ENCODE results near the gene FIGNL2. TPM values are rescaled to one million over a fixed set of nuclear protein-coding genes. Genes with fewer than 3 reads are reported as not detected.

The FIGNL2 gene
- polyA plus RNA-seq, 1 experiment = 0.26 TPM

GRCh38 chr12:51837286-51837685 is 11.2 kb downstream of the FIGNL2 start:
- Histone ChIP-seq H3K4me3 (ENCODE audit: low read depth, low read length) (no peak overlapping the region), H3K27ac (ENCODE audit: low read depth, low read length) (no peak overlapping the region), H3K9me3 (ENCODE audit: control insufficient read depth, insufficient read depth, low read length) (no peaks in the 10 kb centered on the region; the same call in 1 of the 2 replicates), H3K27me3 (ENCODE audit: control insufficient read depth, insufficient read depth, low read length) (peaks cover 76% of the 10 kb centered on the region)
- CTCF ChIA-PET = interaction anchor here (0.7 to 0.8 kb wide), 2 partner anchors 13 to 38 kb away, joined by 3 read pairs; no protein-coding TSS in a partner anchor
- no peak for TF ChIP-seq CTCF (IDR thresholded peaks at IDR 0.05; ENCODE audit: low read depth, low read length)
- POLR2A ChIA-PET = no interaction called here
- DNase-seq (ENCODE audit: low read depth, low spot score) = no peak

- peaks cover 72% of the 10 kb centered on the region for H3K27me3 ChIP-seq (ENCODE audit: control insufficient read depth, insufficient read depth, low read length)
- no peak for DNase-seq (ENCODE audit: low read depth, low spot score)
- no peak overlapping the region for H3K4me3 ChIP-seq (ENCODE audit: low read depth, low read length)
- no peaks in the 10 kb centered on the region; the same call in 1 of the 2 replicates for H3K9me3 ChIP-seq (ENCODE audit: control insufficient read depth, insufficient read depth, low read length)
- TF ChIP-seq CTCF (IDR thresholded peaks at IDR 0.05; ENCODE audit: low read depth, low read length) = no peak
- no peak overlapping the region for H3K27ac ChIP-seq (ENCODE audit: low read depth, low read length)
- ChIA-PET CTCF (interaction anchor here (0.8 kb wide), 1 partner anchor 13 kb away, joined by 3 read pairs; no protein-coding TSS in a partner anchor), POLR2A (no interaction called here)
Measured at GRCh38 chr12:51836827-51837173, 11.7 kb downstream of the FIGNL2 start.

GRCh38 chr12:51836041-51836826 is 12.3 kb downstream of the FIGNL2 start:
- DNase-seq (ENCODE audit: low read depth, low spot score) = no peak
- ChIA-PET CTCF (interaction anchor here (0.8 to 1.2 kb wide), 2 partner anchors 12 kb away, joined by 3 read pairs; no protein-coding TSS in a partner anchor), POLR2A (no interaction called here)
- H3K4me3 ChIP-seq (ENCODE audit: low read depth, low read length) = no peak overlapping the region
- TF ChIP-seq CTCF (IDR thresholded peaks at IDR 0.05; ENCODE audit: low read depth, low read length) = no peak
- no peak overlapping the region for H3K27ac ChIP-seq (ENCODE audit: low read depth, low read length)
- H3K27me3 ChIP-seq (ENCODE audit: control insufficient read depth, insufficient read depth, low read length) = peaks cover 67% of the 10 kb centered on the region
- no peaks in the 10 kb centered on the region; the same call in 1 of the 2 replicates for H3K9me3 ChIP-seq (ENCODE audit: control insufficient read depth, insufficient read depth, low read length)

GRCh38 chr12:51834411-51834810 is 14.1 kb downstream of the FIGNL2 start:
- CTCF ChIA-PET = no interaction called here
- H3K9me3 ChIP-seq (ENCODE audit: control insufficient read depth, insufficient read depth, low read length) = no peaks in the 10 kb centered on the region; the same call in 1 of the 2 replicates
- no peak for TF ChIP-seq CTCF (IDR thresholded peaks at IDR 0.05; ENCODE audit: low read depth, low read length)
- no peak overlapping the region for H3K27ac ChIP-seq (ENCODE audit: low read depth, low read length)
- POLR2A ChIA-PET = no interaction called here
- H3K4me3 ChIP-seq (ENCODE audit: low read depth, low read length) = no peak overlapping the region
- H3K27me3 ChIP-seq (ENCODE audit: control insufficient read depth, insufficient read depth, low read length) = peaks cover 54% of the 10 kb centered on the region
- DNase-seq (ENCODE audit: low read depth, low spot score) = no peak

Measured in AG04450 (cell line).